Hematopoietic multipotent progenitor cell treated with erythropoietin and hydrocortisone succinate and interleukin-3 and kit ligand, for 17 days (in vitro differentiated cells): ENCODE results near the gene B3GAT1.

ENCODE experiments used
- DNase-seq: peaks from one replicate; pipeline ENCODE4 v3.0.0-alpha.2; 2015; ENCODE audit warnings: low spot score

B3GAT1 gene

GRCh38 chr11:134390706-134391569, 21.1 kb downstream of the B3GAT1 start:
- DNase-seq: no peak

GRCh38 chr11:134389464-134390180, 22.4 kb downstream of the B3GAT1 start:
- DNase-seq: no peak

- no peak for DNase-seq
These were observed 23.5 kb downstream of the B3GAT1 start for GRCh38 chr11:134388590-134388989.

GRCh38 chr11:134387501-134387900, 24.5 kb downstream of the B3GAT1 start:
- no peak for DNase-seq

- DNase-seq: no peak
These were observed 25.1 kb downstream of the B3GAT1 start for GRCh38 chr11:134386945-134387344.

GRCh38 chr11:134385774-134386565, 26.1 kb downstream of the B3GAT1 start:
- DNase-seq: no peak

- no peak for DNase-seq
These were observed 26.9 kb downstream of the B3GAT1 start for GRCh38 chr11:134385171-134385570.

GRCh38 chr11:134384406-134384805, 27.6 kb downstream of the B3GAT1 start:
- DNase-seq: no peak

- DNase-seq: no peak
These were observed 28.3 kb downstream of the B3GAT1 start for GRCh38 chr11:134383576-134384221.

- DNase-seq: no peak
These were observed 29.2 kb downstream of the B3GAT1 start for GRCh38 chr11:134382830-134383229.

- DNase-seq: no peak
These were observed 29.8 kb downstream of the B3GAT1 start for GRCh38 chr11:134382257-134382656.

GRCh38 chr11:134380785-134381184, 31.3 kb downstream of the B3GAT1 start:
- DNase-seq: no peak

GRCh38 chr11:134380229-134380628, 31.8 kb downstream of the B3GAT1 start:
- no peak for DNase-seq

- DNase-seq: no peak
These were observed 32.8 kb downstream of the B3GAT1 start for GRCh38 chr11:134379241-134379640.

GRCh38 chr11:134377876-134378275, 34.2 kb downstream of the B3GAT1 start:
- DNase-seq: no peak

- DNase-seq: no peak
These were observed 35.7 kb downstream of the B3GAT1 start for GRCh38 chr11:134376150-134376921.

GRCh38 chr11:134374891-134375550, 37.0 kb downstream of the B3GAT1 start:
- DNase-seq: no peak

- DNase-seq: no peak
These were observed 37.9 kb downstream of the B3GAT1 start for GRCh38 chr11:134374171-134374570.

- DNase-seq: no peak
These were observed 38.4 kb downstream of the B3GAT1 start for GRCh38 chr11:134373591-134374052.

- no peak for DNase-seq
These were observed 39.1 kb downstream of the B3GAT1 start for GRCh38 chr11:134372961-134373360.

- no peak for DNase-seq
These were observed 39.5 kb downstream of the B3GAT1 start for GRCh38 chr11:134372536-134372935.
